ENCODE data around the gene CACNA1A.

CACNA1A gene

GRCh38 chr19:13301627-13302334, 204.5 kb downstream of the CACNA1A start:
- no peak for DNase-seq

- DNase-seq: no peak
Measured at GRCh38 chr19:13300421-13301030, 205.8 kb downstream of the CACNA1A start.

- DNase-seq: no peak
Measured at GRCh38 chr19:13299838-13300237, 206.4 kb downstream of the CACNA1A start.

- DNase-seq: no peak
Measured at GRCh38 chr19:13298565-13299481, 207.5 kb downstream of the CACNA1A start.

- DNase-seq: no peak
Measured at GRCh38 chr19:13297023-13297422, 209.3 kb downstream of the CACNA1A start.

- no peak for DNase-seq
Measured at GRCh38 chr19:13294812-13295567, 211.3 kb downstream of the CACNA1A start.

GRCh38 chr19:13291913-13292312, 214.4 kb downstream of the CACNA1A start:
- DNase-seq: no peak

GRCh38 chr19:13290741-13291140, 215.5 kb downstream of the CACNA1A start:
- DNase-seq: no peak

- DNase-seq: no peak
Measured at GRCh38 chr19:13289295-13289694, 217.0 kb downstream of the CACNA1A start.

GRCh38 chr19:13286195-13286985, 219.9 kb downstream of the CACNA1A start:
- DNase-seq: no peak

GRCh38 chr19:13284929-13285928, 221.1 kb downstream of the CACNA1A start:
- no peak for DNase-seq

- DNase-seq: no peak
Measured at GRCh38 chr19:13283871-13284270, 222.4 kb downstream of the CACNA1A start.

GRCh38 chr19:13282486-13283065, 223.7 kb downstream of the CACNA1A start:
- no peak for DNase-seq

GRCh38 chr19:13281567-13282291, 224.6 kb downstream of the CACNA1A start:
- no peak for DNase-seq

GRCh38 chr19:13277104-13277809, 229.0 kb downstream of the CACNA1A start:
- peak; percentile 51 for DNase-seq

GRCh38 chr19:13275016-13275722, 231.1 kb downstream of the CACNA1A start:
- no peak for DNase-seq

- no peak for DNase-seq
Measured at GRCh38 chr19:13270514-13271105, 235.7 kb downstream of the CACNA1A start.

GRCh38 chr19:13269348-13269747, 236.9 kb downstream of the CACNA1A start:
- no peak for DNase-seq

All from kidney glomerular epithelial cell (primary cell).